Renal cortical epithelial cell (primary cell): Measurements from ENCODE around the gene PPT2. TPM values are rescaled to one million over a fixed set of nuclear protein-coding genes. Genes with fewer than 3 reads are reported as not detected.
"Not testable (repeated sequence)": the region's sequence is repeated elsewhere in the genome, so short reads cannot be mapped to it uniquely, and the experiment has no call there.

Experiments used
- DNase-seq: peaks from one replicate; pipeline ENCODE4 v3.0.0-alpha.2; 2011; ENCODE audit warnings: low read depth
- total RNA-seq: library from RNA; depleted of rRNA; stranded (reverse); fragments of >200 nt; gene quantifications from 2 replicates; pipeline ENCODE4 v1.2.3, GENCODE V29; 2014

The PPT2 gene
- total RNA-seq, 1 donor from 2014 or later = 48.7 TPM

- DNase-seq = no peak
These were observed 35.3 kb downstream of the PPT2 start for GRCh38 chr6:32189069-32189741.

GRCh38 chr6:32189742-32190053 lies 35.8 kb downstream of the PPT2 start:
- DNase-seq = no peak

GRCh38 chr6:32190054-32190851 lies 36.3 kb downstream of the PPT2 start, which contains the start of gene PBX2:
TSS of gene PBX2 (minus strand) at chr6:32190202. CDS start at chr6:32189915, 287 bp downstream.
- peak; percentile 81 for DNase-seq

GRCh38 chr6:32190911-32191677 lies 37.2 kb downstream of the PPT2 start:
- DNase-seq = no peak

- DNase-seq = no peak
These were observed 38.0 kb downstream of the PPT2 start for GRCh38 chr6:32191696-32192607.

GRCh38 chr6:32192608-32193039 lies 38.7 kb downstream of the PPT2 start, which contains the start of gene GPSM3:
TSS of gene GPSM3 (minus strand) at chr6:32192643. CDS start at chr6:32192513, 130 bp downstream.
- no peak for DNase-seq

- not testable (repeated sequence) for DNase-seq
These were observed 39.2 kb downstream of the PPT2 start for GRCh38 chr6:32193096-32193495.

- no peak for DNase-seq
These were observed 40.4 kb downstream of the PPT2 start for GRCh38 chr6:32194388-32194787.

- DNase-seq = peak; percentile 48
These were observed 41.1 kb downstream of the PPT2 start for GRCh38 chr6:32194825-32195651.

- DNase-seq = peak; percentile 97
These were observed 41.6 kb downstream of the PPT2 start for GRCh38 chr6:32195652-32195901.

GRCh38 chr6:32195902-32196681 lies 42.2 kb downstream of the PPT2 start:
- DNase-seq = peak; percentile 51

- no peak for DNase-seq
These were observed 43.0 kb downstream of the PPT2 start for GRCh38 chr6:32196682-32197616.

- DNase-seq = no peak
These were observed 44.4 kb downstream of the PPT2 start for GRCh38 chr6:32198345-32198696.

- no peak for DNase-seq
These were observed 44.9 kb downstream of the PPT2 start for GRCh38 chr6:32198866-32199265.

GRCh38 chr6:32200711-32201475 lies 47.0 kb downstream of the PPT2 start:
- DNase-seq = no peak

GRCh38 chr6:32202186-32202585 lies 48.2 kb downstream of the PPT2 start:
- no peak for DNase-seq

- DNase-seq = no peak
These were observed 49.7 kb downstream of the PPT2 start for GRCh38 chr6:32203426-32204267.
